A549 treated with DMSO at 1 μM for 4 hours (cell line): Measurements from ENCODE around the gene UFSP2. TPM values are rescaled to one million over a fixed set of nuclear protein-coding genes. Genes with fewer than 3 reads are reported as not detected.

ENCODE experiments used
- total RNA-seq: library from RNA; stranded (reverse); fragments of 200-300 nt; extraction: Qiagen RNA extraction; gene quantifications from 5 replicates; pipeline ENCODE4 v1.2.3, GENCODE V29; 2022; ENCODE audit warnings: low read depth

The UFSP2 gene
- 12.6 to 14.7 TPM (median 13.9 TPM) in 5 replicates for total RNA-seq

GRCh38 chr4:185425647-185426352 lies at the start of gene UFSP2:
Gene UFSP2, minus strand, starts transcription at chr4:185425964. Its CDS starts 96 bp downstream, at chr4:185425868.

GRCh38 chr4:185471235-185472102 lies 45.7 kb upstream of the UFSP2 start, which contains the start of gene CCDC110:
Gene CCDC110, minus strand, starts transcription at chr4:185471733. Its CDS starts 50 bp downstream, at chr4:185471683.

DNA sequence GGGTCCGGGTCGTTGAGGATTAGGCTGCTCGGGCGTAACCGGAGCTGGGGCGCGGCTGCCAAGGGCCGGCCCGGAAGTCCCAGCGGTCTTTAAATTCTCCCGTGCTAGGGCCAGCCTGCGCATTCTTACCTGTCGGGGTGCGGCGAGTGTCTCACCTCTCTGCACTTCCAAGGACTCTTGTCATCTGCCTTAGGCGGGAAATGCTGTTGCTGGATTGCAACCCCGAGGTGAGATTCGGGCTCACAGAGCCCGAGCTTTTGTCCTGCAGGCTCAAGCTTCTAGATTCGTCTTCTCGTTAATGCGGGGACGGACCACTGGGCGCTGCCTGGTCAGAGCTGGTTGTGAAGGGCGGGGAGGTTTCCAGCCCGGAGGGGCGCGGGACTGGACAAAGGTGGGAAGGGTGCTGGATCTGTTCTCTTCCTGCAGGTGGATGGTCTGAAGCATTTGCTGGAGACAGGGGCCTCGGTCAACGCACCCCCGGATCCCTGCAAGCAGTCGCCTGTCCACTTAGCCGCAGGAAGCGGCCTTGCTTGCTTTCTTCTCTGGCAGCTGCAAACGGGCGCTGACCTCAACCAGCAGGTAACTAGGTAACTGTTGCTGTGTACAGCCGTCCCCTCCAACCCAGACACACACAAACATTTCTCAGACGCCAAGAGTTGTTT lies 28.9 kb downstream of the UFSP2 start, which contains the start of gene ANKRD37:
Gene ANKRD37, plus strand, starts transcription at position 118 of the 662 bp plus-strand sequence. Its CDS starts 83 bp downstream, at position 201.

GRCh38 chr4:185395238-185395955 lies 30.4 kb downstream of the UFSP2 start, which contains the start of gene LRP2BP:
Gene LRP2BP, minus strand, starts transcription at chr4:185395924. Its CDS starts 17,738 bp downstream, at chr4:185378186.

Other genes starting within 250 kb of the UFSP2 start
- 11.2 to 16.9 TPM (median 14.0 TPM) in 5 replicates for gene CFAP97, start 222.0 kb downstream of the UFSP2 start, total RNA-seq
- 7.3 to 9.2 TPM (median 8.6 TPM) in 5 replicates for gene SNX25, start 216.4 kb downstream of the UFSP2 start, total RNA-seq
- gene LRP2BP, start 30.0 kb downstream of the UFSP2 start, total RNA-seq = 0.09 to 0.15 TPM (median 0.11 TPM) in 5 replicates
- gene ANKRD37, start 29.1 kb downstream of the UFSP2 start, total RNA-seq = 2.3 to 3.8 TPM (median 3.6 TPM) in 5 replicates
- not detected in 5 replicates for gene CCDC110, start 45.8 kb upstream of the UFSP2 start, total RNA-seq
- gene PDLIM3, start 109.5 kb upstream of the UFSP2 start, total RNA-seq = 0.10 to 0.32 TPM (median 0.26 TPM) in 5 replicates